T-cell (primary cell): ENCODE results near the gene LLCFC1. TPM values are rescaled to one million over a fixed set of nuclear protein-coding genes. Genes with fewer than 3 reads are reported as not detected.

Experiments
- ATAC-seq, 4 experiments: fragments of 200-7000 bp in 3 of 4; fragments of 150-1000 bp in 1 of 4; cut with Tn5 transposase; replicated peaks in 1 of 4; 1 replicate in 3 of 4; 2 replicates in 1 of 4; pipeline ENCODE4 v1.10.0; 2021; ENCODE audit warnings: moderate library complexity in 3 of 4, mild to moderate bottlenecking in 2 of 4, moderate number of reproducible peaks in 1 of 4
- CTCF ChIA-PET, 2 donors: fragments of 300-600 bp; sonication (Branson Sonifier 250); formaldehyde crosslinking; loops; one replicate each; lab custom pipeline; 2022; ENCODE audit warnings: antibody characterized with exemption in 2 of 2; lab: Charles Lee
- POLR2A ChIA-PET, 2 donors: fragments of 300-600 bp; sonication (Branson Sonifier 250); formaldehyde crosslinking; loops; one replicate each; lab custom pipeline; 2022; ENCODE audit warnings: antibody characterized with exemption in 2 of 2; lab: Charles Lee
- DNase-seq, 35 experiments: peaks; one replicate each; pipeline versions ENCODE4 v3.0.0 to v3.0.0-alpha.2; 2013 to 2023
- H3K27ac ChIP-seq: one replicate; pipeline ENCODE4 v1.5.1; 2013; ENCODE audit warnings: low read length
- H3K27me3 ChIP-seq, 2 experiments: replicated peaks in 1 of 2; 1 replicate in 1 of 2; 2 replicates in 1 of 2; pipeline versions ENCODE4 v1.6.1 to v1.7.0; 2013; ENCODE audit warnings: low read length in 1 of 2, mixed read lengths in 1 of 2; ENCODE audit not compliant: control insufficient read depth in 2 of 2, insufficient read depth in 2 of 2; ENCODE audit errors: extremely low read depth in 1 of 2
- H3K36me3 ChIP-seq, 2 donors: 1 replicate in 1 of 2; 2 replicates in 1 of 2; pipeline versions ENCODE4 v1.6.1 to v1.7.0; 2013; ENCODE audit warnings: low read length in 1 of 2; ENCODE audit not compliant: control insufficient read depth in 2 of 2, insufficient read depth in 1 of 2; ENCODE audit errors: extremely low read depth in 1 of 2
- H3K4me1 ChIP-seq, 2 experiments: 1 replicate in 1 of 2; 2 replicates in 1 of 2; pipeline versions ENCODE4 v1.6.1 to v1.7.0; 2013; ENCODE audit warnings: low read length in 2 of 2, mixed read lengths in 1 of 2; ENCODE audit not compliant: insufficient read depth in 2 of 2, control insufficient read depth in 1 of 2; ENCODE audit errors: extremely low read depth in 1 of 2
- H3K4me3 ChIP-seq, 2 donors: 1 replicate in 1 of 2; 2 replicates in 1 of 2; pipeline versions ENCODE4 v1.5.1 to v1.7.0; 2013; ENCODE audit warnings: mild to moderate bottlenecking in 2 of 2, low read length in 1 of 2, moderate library complexity in 1 of 2; ENCODE audit not compliant: control insufficient read depth in 1 of 2; ENCODE audit errors: extremely low read depth in 1 of 2
- H3K9me3 ChIP-seq: 2 replicates; pipeline ENCODE4 v1.7.0; 2013
- H3K27ac Mint-ChIP-seq, 2 donors: one replicate each; pipeline ENCODE4 v1.8.0; 2020 to 2021; ENCODE audit warnings: mild to moderate bottlenecking in 2 of 2, mixed read lengths in 2 of 2
- H3K27me3 Mint-ChIP-seq, 2 donors: one replicate each; pipeline ENCODE4 v1.8.0; 2021 to 2022; ENCODE audit warnings: mixed read lengths in 2 of 2
- H3K36me3 Mint-ChIP-seq: one replicate; pipeline ENCODE4 v1.8.0; 2021; ENCODE audit warnings: mixed read lengths
- H3K4me1 Mint-ChIP-seq, 3 donors: one replicate each; pipeline ENCODE4 v1.8.0; 2020 to 2022; ENCODE audit warnings: mixed read lengths in 3 of 3, mild to moderate bottlenecking in 1 of 3
- H3K4me3 Mint-ChIP-seq, 3 donors: one replicate each; pipeline ENCODE4 v1.8.0; 2020 to 2022; ENCODE audit warnings: mild to moderate bottlenecking in 3 of 3, mixed read lengths in 3 of 3, moderate library complexity in 3 of 3
- H3K9me3 Mint-ChIP-seq, 3 donors: one replicate each; pipeline ENCODE4 v1.8.0; 2020 to 2022; ENCODE audit warnings: mixed read lengths in 3 of 3
- WGBS: methylation state at CpG from one replicate; pipeline ENCODE4 v1.1.5; 2013; ENCODE audit warnings: missing lambda C conversion rate; ENCODE audit not compliant: insufficient coverage; 5-methylcytosine and 5-hydroxymethylcytosine counted together
- total RNA-seq, 35 experiments: library from RNA in 6 of 35; stranded (reverse) in 6 of 35; fragments of 120-200 nt in 1 of 35; gene quantifications; one replicate each; pipeline versions ENCODE4 v1.2.1 to v1.2.4 and lab custom pipeline; 2013 to 2026

Gene LLCFC1
- total RNA-seq, 5 donors from 2014 or later (not counting 1 experiment from before 2014, with no cell fraction given) = not detected

DNA sequence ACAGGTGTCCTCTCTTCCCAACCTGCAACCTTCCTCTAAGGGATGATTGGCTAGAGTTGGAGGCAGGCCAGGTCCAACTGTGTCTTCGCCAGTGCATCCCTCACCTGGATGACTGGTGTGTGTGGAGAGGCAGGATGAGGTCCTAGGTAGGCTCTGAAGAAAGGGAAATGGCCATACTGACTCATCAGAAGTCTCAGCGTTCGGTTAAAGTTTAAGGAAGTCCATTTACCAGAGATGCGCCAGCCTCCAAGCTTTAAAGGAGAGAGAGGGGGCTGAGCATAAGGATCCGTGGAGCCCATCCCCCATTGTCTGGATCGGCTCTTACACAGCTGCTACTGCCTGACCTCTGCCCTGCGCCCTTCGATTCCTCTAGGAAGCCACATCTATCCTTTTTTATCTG is 18.4 kb downstream of the LLCFC1 start:
- no peak for DNase-seq
- CTCF ChIA-PET = no interaction called here
- POLR2A ChIA-PET = no interaction called here
- H3K27ac Mint-ChIP-seq = no peak overlapping the region
- WGBS = 76% methylated on average over 5 of the region's 8 CpGs
- Histone ChIP-seq H3K4me3 (no peak overlapping the region), H3K4me1 (no peaks in the 10 kb centered on the region), H3K36me3 (no peaks in the 10 kb centered on the region), H3K27me3 (peaks cover 0 to 27% of the 10 kb centered on the region in 2 experiments), H3K27ac (no peak overlapping the region), H3K9me3 (no peaks in the 10 kb centered on the region)
- H3K27me3 Mint-ChIP-seq = peaks cover 16 to 24% of the 10 kb centered on the region in 2 donors
- H3K4me1 Mint-ChIP-seq = no peaks in the 10 kb centered on the region
- H3K9me3 Mint-ChIP-seq = peaks cover 14 to 29% (median 21%) of the 10 kb centered on the region in 3 donors
- ATAC-seq = no peak
- no peaks in the 10 kb centered on the region for H3K36me3 Mint-ChIP-seq
- no peak overlapping the region for H3K4me3 Mint-ChIP-seq

DNA sequence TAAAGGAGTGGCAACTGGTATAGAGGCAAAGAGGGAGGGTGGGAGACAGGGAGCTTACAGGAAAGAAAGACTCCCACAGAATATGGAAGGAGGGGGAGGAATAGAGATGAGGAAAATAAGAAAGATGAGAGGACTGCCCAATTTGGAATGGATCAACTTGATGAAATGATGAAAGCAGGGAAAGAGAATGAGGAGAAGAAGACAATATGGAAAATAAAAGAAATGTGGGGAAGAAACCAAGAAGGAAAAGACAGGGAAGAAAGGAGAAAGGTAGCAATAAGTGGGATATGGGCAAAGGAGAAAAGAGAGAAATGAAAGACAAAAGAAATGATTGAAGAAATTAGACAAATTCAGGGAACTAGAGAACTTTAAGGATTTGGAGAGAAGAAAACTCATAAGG is 19.9 kb downstream of the LLCFC1 start:
- Mint-ChIP-seq H3K4me3 (no peak overlapping the region), H3K27me3 (peaks cover 21 to 32% of the 10 kb centered on the region in 2 donors), H3K9me3 (peaks cover 14 to 24% (median 15%) of the 10 kb centered on the region in 3 donors), H3K36me3 (no peaks in the 10 kb centered on the region), H3K4me1 (no peaks in the 10 kb centered on the region), H3K27ac (no peak overlapping the region)
- H3K27me3 ChIP-seq = peaks cover 0 to 23% of the 10 kb centered on the region in 2 experiments
- H3K9me3 ChIP-seq = no peaks in the 10 kb centered on the region
- DNase-seq (no peak), ATAC-seq (no peak)
- H3K4me3 ChIP-seq = no peak overlapping the region
- ChIA-PET POLR2A (no interaction called here), CTCF (interaction anchor here (0.7 kb wide), 2 partner anchors 100 to 191 kb away, joined by 3 read pairs; no protein-coding TSS in a partner anchor)
- no peaks in the 10 kb centered on the region for H3K36me3 ChIP-seq
- H3K4me1 ChIP-seq = no peaks in the 10 kb centered on the region
- no peak overlapping the region for H3K27ac ChIP-seq

GRCh38 chr7:142960955-142961512 is 21.8 kb downstream of the LLCFC1 start:
- no peak overlapping the region for H3K27ac ChIP-seq
- H3K27me3 Mint-ChIP-seq = peaks cover 21 to 40% of the 10 kb centered on the region in 2 donors
- DNase-seq = no peak

GRCh38 chr7:142961595-142961972 is 22.3 kb downstream of the LLCFC1 start:
- Mint-ChIP-seq H3K4me1 (no peaks in the 10 kb centered on the region), H3K27ac (no peak overlapping the region), H3K36me3 (no peaks in the 10 kb centered on the region), H3K27me3 (peaks cover 21 to 41% of the 10 kb centered on the region in 2 donors), H3K9me3 (peaks cover 1 to 5% (median 3%) of the 10 kb centered on the region in 3 donors), H3K4me3 (no peak overlapping the region)
- Histone ChIP-seq H3K4me3 (no peak overlapping the region), H3K36me3 (no peaks in the 10 kb centered on the region), H3K27me3 (peaks cover 0 to 27% of the 10 kb centered on the region in 2 experiments), H3K27ac (no peak overlapping the region), H3K4me1 (no peaks in the 10 kb centered on the region), H3K9me3 (no peaks in the 10 kb centered on the region)
- POLR2A ChIA-PET = no interaction called here
- WGBS = 80% methylated on average over 1 of the region's 4 CpGs
- ATAC-seq (no peak), DNase-seq (no peak)
- CTCF ChIA-PET = no interaction called here

More at GRCh38 chr7:142960955-142961512, 21.8 kb downstream of the LLCFC1 start:
- no peaks in the 10 kb centered on the region for H3K36me3 ChIP-seq
- peaks cover 5 to 10% (median 9%) of the 10 kb centered on the region in 3 donors for H3K9me3 Mint-ChIP-seq
- H3K36me3 Mint-ChIP-seq = no peaks in the 10 kb centered on the region
- CTCF ChIA-PET = no interaction called here
- H3K4me1 ChIP-seq = no peaks in the 10 kb centered on the region
- POLR2A ChIA-PET = no interaction called here
- H3K27ac Mint-ChIP-seq = no peak overlapping the region
- H3K4me1 Mint-ChIP-seq = no peaks in the 10 kb centered on the region
- no peaks in the 10 kb centered on the region for H3K9me3 ChIP-seq
- H3K4me3 ChIP-seq = no peak overlapping the region
- ATAC-seq = no peak
- peaks cover 0 to 27% of the 10 kb centered on the region in 2 experiments for H3K27me3 ChIP-seq
- 66% methylated on average over 5 of the region's 5 CpGs for WGBS
- H3K4me3 Mint-ChIP-seq = no peak overlapping the region

- Mint-ChIP-seq H3K4me1 (no peaks in the 10 kb centered on the region), H3K27me3 (peaks cover 23 to 44% of the 10 kb centered on the region in 2 donors), H3K36me3 (no peaks in the 10 kb centered on the region), H3K4me3 (no peak within 1 kb of the TSS), H3K27ac (no peak within 1 kb of the TSS), H3K9me3 (no peaks in the 10 kb centered on the region)
- Histone ChIP-seq H3K9me3 (no peaks in the 10 kb centered on the region), H3K4me1 (no peaks in the 10 kb centered on the region), H3K36me3 (no peaks in the 10 kb centered on the region), H3K4me3 (no peak within 1 kb of the TSS), H3K27me3 (peaks cover 0 to 30% of the 10 kb centered on the region in 2 experiments), H3K27ac (no peak within 1 kb of the TSS)
- 70% methylated on average over 6 of the region's 9 CpGs for WGBS
- no peak for DNase-seq
- CTCF ChIA-PET = interaction anchor here in 1 of 2 donors (1.3 kb wide), 1 partner anchor 10 kb away, joined by 4 read pairs; no protein-coding TSS in a partner anchor
- POLR2A ChIA-PET = no interaction called here
- no peak for ATAC-seq
Observed at GRCh38 chr7:142961973-142962926, 23.0 kb downstream of the LLCFC1 start, which contains the start of gene KEL. Gene KEL (minus strand): TSS chr7:142962363. CDS start chr7:142962206, 157 bp downstream.

GRCh38 chr7:142962991-142963390 is 23.7 kb downstream of the LLCFC1 start:
- Histone ChIP-seq H3K4me3 (no peak overlapping the region), H3K9me3 (no peaks in the 10 kb centered on the region), H3K4me1 (no peaks in the 10 kb centered on the region), H3K36me3 (no peaks in the 10 kb centered on the region), H3K27me3 (peaks cover 0 to 25% of the 10 kb centered on the region in 2 experiments), H3K27ac (no peak overlapping the region)
- no peaks in the 10 kb centered on the region for H3K9me3 Mint-ChIP-seq
- no CpG with 5 or more reads among the region's 1 CpG for WGBS
- POLR2A ChIA-PET = no interaction called here
- H3K27ac Mint-ChIP-seq = no peak overlapping the region
- no peak for ATAC-seq
- H3K4me1 Mint-ChIP-seq = no peaks in the 10 kb centered on the region
- DNase-seq = no peak
- no peaks in the 10 kb centered on the region for H3K36me3 Mint-ChIP-seq
- CTCF ChIA-PET = interaction anchor here in 1 of 2 donors (1.3 kb wide), 1 partner anchor 11 kb away, joined by 4 read pairs; no protein-coding TSS in a partner anchor
- peaks cover 30 to 49% of the 10 kb centered on the region in 2 donors for H3K27me3 Mint-ChIP-seq
- H3K4me3 Mint-ChIP-seq = no peak overlapping the region
